Ovary (tissue), 3 donors: ENCODE results near the gene SLMAP.

ENCODE experiments used
- CTCF ChIP-seq, 3 donors: fragments of 450-650 bp in 2 of 3; fragments of 200-600 bp in 1 of 3; IDR thresholded peaks; one replicate each; pipeline versions ENCODE4 v1.5.1 to v1.8.0; 2016 to 2022; ENCODE audit warnings: antibody characterized with exemption in 3 of 3, mild to moderate bottlenecking in 1 of 3
- POLR2A ChIP-seq: fragments of 450-650 bp; IDR thresholded peaks from one replicate; pipeline ENCODE4 v1.6.1; 2017; ENCODE audit warnings: antibody characterized with exemption, mild to moderate bottlenecking, moderate library complexity
- donor health status: DM: no; HTN: no; CAD: no.

DNA sequence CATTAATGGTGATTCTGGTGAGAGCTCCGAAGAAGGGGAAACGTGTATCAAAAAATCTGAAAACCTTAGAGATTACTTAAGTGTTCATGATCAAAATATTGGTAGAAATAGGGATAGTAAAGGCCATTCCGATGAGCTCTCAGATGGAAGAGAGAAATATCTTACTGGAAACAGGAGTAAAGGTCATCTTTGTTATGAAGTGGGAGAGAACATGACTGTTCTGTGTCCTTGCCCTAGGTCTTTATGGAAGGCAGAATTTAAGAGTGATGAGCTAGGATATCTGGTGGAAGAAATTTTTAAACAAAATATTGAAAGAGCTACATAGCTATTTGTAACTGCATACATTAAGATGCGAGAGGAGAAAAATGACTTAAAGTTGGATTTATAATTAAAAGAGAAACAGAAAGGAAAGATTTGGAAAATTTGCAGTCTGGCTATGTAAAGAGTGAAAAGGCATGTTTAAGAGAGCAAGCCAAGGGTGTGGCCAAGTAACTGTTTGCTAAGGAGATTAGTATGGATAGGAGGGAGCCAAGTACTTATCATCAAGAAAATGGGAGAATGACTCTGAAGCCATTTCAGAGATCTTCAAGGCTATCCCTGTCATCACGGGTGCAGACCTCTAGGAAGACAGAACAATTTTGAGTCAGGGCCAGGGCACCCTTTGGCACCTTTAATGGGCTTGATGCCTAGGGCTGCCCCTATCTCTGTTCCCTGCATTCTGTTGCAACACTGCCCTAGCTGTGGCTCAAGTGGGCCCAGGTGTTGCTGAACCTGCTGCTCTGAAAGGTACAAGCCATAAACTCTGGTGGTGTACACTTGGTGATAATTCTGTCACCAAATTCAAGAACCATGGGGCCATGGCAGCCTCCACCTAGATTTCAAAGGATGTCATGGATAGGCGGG is 27.3 kb downstream of the SLMAP start:
- TF ChIP-seq CTCF (IDR thresholded peaks at IDR 0.05) (no peak), POLR2A (no peak)
